Measurements from ENCODE around the gene ADGRG1. TPM values are rescaled to one million over a fixed set of nuclear protein-coding genes. Genes with fewer than 3 reads are reported as not detected.

Gene ADGRG1
- total RNA-seq, 4 donors from 2014 or later: 6.5 to 87.0 (median 7.8) TPM

DNA sequence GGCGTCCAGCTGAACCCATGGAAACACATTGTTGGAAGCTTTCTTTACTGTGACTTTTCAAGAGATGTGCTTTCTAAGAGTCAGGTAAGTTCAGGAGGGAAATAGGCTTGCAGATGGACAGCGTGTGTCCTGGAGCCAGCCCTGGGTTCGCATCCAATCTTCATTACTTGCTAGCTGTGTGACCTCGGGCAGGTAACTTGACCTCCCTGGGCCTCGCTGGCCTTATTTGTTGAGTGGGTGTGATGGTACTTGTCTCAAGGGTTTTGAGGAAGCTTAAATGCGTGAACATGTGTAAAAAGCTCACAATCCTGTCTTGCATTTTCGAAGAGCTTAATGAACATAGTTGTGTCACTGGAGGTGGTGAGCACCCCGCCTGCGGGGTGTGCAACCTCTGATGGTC, 11.8 kb downstream of the ADGRG1 start:
- intact Hi-C loops (cut with DNase I; ENCODE audit: low total_unique reads): loop anchor here (10.0 kb wide), 1 partner anchor 45 kb away; no protein-coding TSS in a partner anchor
- Histone ChIP-seq H3K36me3 (no peaks in the 10 kb centered on the region), H3K4me1 (no peaks in the 10 kb centered on the region), H3K4me3 (no peak overlapping the region), H3K27me3 (no peaks in the 10 kb centered on the region), H3K27ac (peak overlapping the region in 1 of 2 donors; percentile 72), H3K9me3 (no peaks in the 10 kb centered on the region)
- TF ChIP-seq, protein P1, sequence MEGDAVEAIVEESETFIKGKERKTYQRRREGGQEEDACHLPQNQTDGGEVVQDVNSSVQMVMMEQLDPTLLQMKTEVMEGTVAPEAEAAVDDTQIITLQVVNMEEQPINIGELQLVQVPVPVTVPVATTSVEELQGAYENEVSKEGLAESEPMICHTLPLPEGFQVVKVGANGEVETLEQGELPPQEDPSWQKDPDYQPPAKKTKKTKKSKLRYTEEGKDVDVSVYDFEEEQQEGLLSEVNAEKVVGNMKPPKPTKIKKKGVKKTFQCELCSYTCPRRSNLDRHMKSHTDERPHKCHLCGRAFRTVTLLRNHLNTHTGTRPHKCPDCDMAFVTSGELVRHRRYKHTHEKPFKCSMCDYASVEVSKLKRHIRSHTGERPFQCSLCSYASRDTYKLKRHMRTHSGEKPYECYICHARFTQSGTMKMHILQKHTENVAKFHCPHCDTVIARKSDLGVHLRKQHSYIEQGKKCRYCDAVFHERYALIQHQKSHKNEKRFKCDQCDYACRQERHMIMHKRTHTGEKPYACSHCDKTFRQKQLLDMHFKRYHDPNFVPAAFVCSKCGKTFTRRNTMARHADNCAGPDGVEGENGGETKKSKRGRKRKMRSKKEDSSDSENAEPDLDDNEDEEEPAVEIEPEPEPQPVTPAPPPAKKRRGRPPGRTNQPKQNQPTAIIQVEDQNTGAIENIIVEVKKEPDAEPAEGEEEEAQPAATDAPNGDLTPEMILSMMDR (IDR thresholded peaks at IDR 0.05): no peak
- no peak for TF ChIP-seq POLR2A (IDR thresholded peaks at IDR 0.05)
- DNase-seq: no peak

DNA sequence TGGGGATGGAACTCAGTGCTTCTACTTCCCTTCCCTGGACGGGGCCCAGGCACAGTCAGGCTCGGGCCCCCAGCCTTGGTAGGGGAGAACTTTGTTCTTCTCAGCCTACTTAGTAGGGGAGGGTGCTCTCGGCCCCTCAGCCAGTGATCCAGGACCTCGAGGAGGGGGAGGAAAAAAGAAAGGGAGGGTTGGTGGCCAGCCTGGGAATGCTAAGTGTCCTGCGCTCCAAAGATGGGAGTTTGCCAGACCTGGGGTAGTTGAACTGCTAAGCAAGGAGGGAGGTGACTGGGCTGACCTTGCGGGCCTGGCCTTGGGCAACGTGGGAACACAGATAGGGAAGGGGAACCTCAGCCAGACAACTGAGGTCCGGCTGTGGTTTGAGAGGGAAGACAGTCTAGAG, 12.2 kb downstream of the ADGRG1 start:
- TF ChIP-seq, protein P1 (IDR thresholded peaks at IDR 0.05): no peak
- TF ChIP-seq POLR2A (IDR thresholded peaks at IDR 0.05): no peak
- intact Hi-C loops (cut with DNase I; ENCODE audit: low total_unique reads): loop anchor here (10.0 kb wide), 1 partner anchor 46 kb away; no protein-coding TSS in a partner anchor
- no peak overlapping the region for H3K4me3 ChIP-seq
- no peaks in the 10 kb centered on the region for H3K9me3 ChIP-seq
- H3K4me1 ChIP-seq: no peaks in the 10 kb centered on the region
- H3K27ac ChIP-seq: no peak overlapping the region
- H3K36me3 ChIP-seq: no peaks in the 10 kb centered on the region
- DNase-seq: no peak
- no peaks in the 10 kb centered on the region for H3K27me3 ChIP-seq

- H3K27me3 ChIP-seq: no peaks in the 10 kb centered on the region
- intact Hi-C loops (cut with DNase I; ENCODE audit: low total_unique reads): loop anchor here (10.0 kb wide), 1 partner anchor 48 kb away; no protein-coding TSS in a partner anchor
- H3K9me3 ChIP-seq: no peaks in the 10 kb centered on the region
- H3K4me3 ChIP-seq: no peak overlapping the region
- no peaks in the 10 kb centered on the region for H3K36me3 ChIP-seq
- no peaks in the 10 kb centered on the region for H3K4me1 ChIP-seq
- DNase-seq: no peak
- H3K27ac ChIP-seq: peak overlapping the region; percentile 24 to 44
- no peak for TF ChIP-seq POLR2A (IDR thresholded peaks at IDR 0.05)
- TF ChIP-seq, protein P1 (IDR thresholded peaks at IDR 0.05): no peak
Observed at GRCh38 chr16:57642160-57643135, 14.0 kb downstream of the ADGRG1 start.

DNA sequence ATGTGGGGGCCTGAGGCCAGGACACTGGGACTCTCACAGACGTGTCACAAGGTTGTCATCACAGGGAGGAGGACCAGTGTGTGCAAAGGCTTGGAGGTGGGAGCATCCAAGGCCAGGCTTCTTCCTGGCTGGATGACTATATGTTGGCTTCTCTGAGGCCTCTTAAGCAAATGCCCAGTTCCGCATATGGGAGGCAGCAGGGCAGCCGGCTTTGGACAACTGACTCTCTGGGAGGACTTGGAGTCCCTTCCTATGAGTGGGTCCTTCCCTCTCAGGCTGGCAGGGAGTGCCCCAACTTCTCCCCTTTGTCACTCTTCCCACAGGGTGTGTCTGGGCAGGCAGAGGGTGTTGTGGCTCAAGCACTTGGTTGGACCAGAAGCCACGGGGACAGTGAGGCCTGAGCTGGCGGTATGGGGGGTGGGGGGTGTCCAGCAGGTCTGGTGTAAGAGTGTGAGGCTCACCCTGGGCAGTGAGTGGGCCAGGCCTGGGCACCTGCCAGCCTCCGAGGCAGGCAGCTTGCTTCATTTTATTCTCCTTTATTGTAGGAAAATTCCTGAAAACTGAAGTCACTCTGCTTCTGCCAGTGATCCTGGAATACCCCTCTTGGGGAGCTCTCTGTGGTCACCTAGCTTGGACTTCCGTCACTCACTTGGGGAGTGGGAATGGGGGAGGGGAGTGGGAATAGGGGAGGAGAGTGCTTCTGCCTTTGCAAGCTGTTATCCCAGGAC, 14.9 kb downstream of the ADGRG1 start:
- H3K27me3 ChIP-seq: no peaks in the 10 kb centered on the region
- H3K36me3 ChIP-seq: no peaks in the 10 kb centered on the region
- TF ChIP-seq, protein P1 (IDR thresholded peaks at IDR 0.05): no peak
- TF ChIP-seq POLR2A (IDR thresholded peaks at IDR 0.05): no peak
- peak overlapping the region; percentile 24 to 44 for H3K27ac ChIP-seq
- intact Hi-C loops (cut with DNase I; ENCODE audit: low total_unique reads): loop anchor here (10.0 kb wide), 1 partner anchor 49 kb away; no protein-coding TSS in a partner anchor
- DNase-seq: no peak
- H3K4me3 ChIP-seq: no peak overlapping the region
- no peaks in the 10 kb centered on the region for H3K4me1 ChIP-seq
- H3K9me3 ChIP-seq: no peaks in the 10 kb centered on the region

All from uterus (tissue), 4 donors.